HCT116 (cell line): Measurements from ENCODE around the gene PRXL2C. TPM values are rescaled to one million over a fixed set of nuclear protein-coding genes. Genes with fewer than 3 reads are reported as not detected.

Source experiments
- ATAC-seq: fragments of 200-7000 bp; cut with Tn5 transposase; 2 replicates; pipeline ENCODE4 v1.9.1; 2020; ENCODE audit warnings: mild to moderate bottlenecking, moderate library complexity
- BruUV-seq: library from RNA; stranded (reverse); fragments of 400-500 nt; replicated peaks from 2 replicates; lab custom pipeline; 2021; lab: Mats Ljungman, UMichigan
- CTCF ChIA-PET: fragments of 300-600 bp; sonication (Branson Sonifier 250); formaldehyde crosslinking; loops from one replicate; lab custom pipeline; 2021; ENCODE audit warnings: antibody characterized with exemption; lab: Charles Lee
- POLR2A ChIA-PET: fragments of 300-600, 350-600 bp; sonication (Branson Sonifier 250); formaldehyde crosslinking; loops from one replicate; lab custom pipeline; 2021; ENCODE audit warnings: antibody characterized with exemption; lab: Charles Lee
- RAD21 ChIA-PET, 2 experiments: fragments of 300-600 bp; sonication (Branson Sonifier 250); formaldehyde crosslinking; loops; one replicate each; lab custom pipeline; 2023; ENCODE audit warnings: low total read pairs in 2 of 2; ENCODE audit not compliant: uncharacterized antibody in 2 of 2, unreplicated experiment in 2 of 2, low non-redundant PET in 1 of 2; lab: Charles Lee
- DNase-seq: peaks from one replicate; pipeline ENCODE4 v3.0.0-alpha.2; 2010; ENCODE audit warnings: low read depth, low spot score
- H2AFZ ChIP-seq: fragments of 200-600 bp; shearing (Covaris generic), sonication (generic); 2 replicates; pipeline ENCODE4 v1.6.1; 2017; ENCODE audit warnings: low read depth, mixed run types, mixed read lengths, antibody characterized with exemption, low read length; ENCODE audit not compliant: poor library complexity, severe bottlenecking
- H3K27ac ChIP-seq: 2 replicates; pipeline ENCODE4 v1.5.1; 2012; ENCODE audit warnings: low read depth, low read length
- H3K27me3 ChIP-seq: fragments of 200-600 bp; sonication (generic); 2 replicates; pipeline ENCODE4 v1.6.1; 2016; ENCODE audit warnings: mixed run types, low read length, mixed read lengths; ENCODE audit not compliant: insufficient read depth
- H3K36me3 ChIP-seq, 2 experiments: fragments of 200-500 bp in 1 of 2; fragments of 200-600 bp in 1 of 2; sonication (Bioruptor generic) in 1 of 2; sonication (generic) in 1 of 2; 2 replicates each; pipeline versions ENCODE4 v1.5.1 to v1.6.1; 2014 to 2016; ENCODE audit warnings: low read length in 2 of 2, inconsistent platforms in 1 of 2, mixed read lengths in 1 of 2, mixed run types in 1 of 2; ENCODE audit not compliant: insufficient read depth in 2 of 2, control insufficient read depth in 1 of 2
- H3K4me1 ChIP-seq, 2 experiments: fragments of 200-600 bp in 1 of 2; sonication (generic) in 1 of 2; 2 replicates each; pipeline versions ENCODE4 v1.5.1 to v1.6.1; 2012 to 2017; ENCODE audit warnings: low read length in 2 of 2, inconsistent platforms in 1 of 2, mild to moderate bottlenecking in 1 of 2, mixed read lengths in 1 of 2, mixed run types in 1 of 2, moderate library complexity in 1 of 2; ENCODE audit not compliant: insufficient read depth in 2 of 2, control insufficient read depth in 1 of 2
- H3K4me2 ChIP-seq: fragments of 200-600 bp; sonication (generic); 2 replicates; pipeline ENCODE4 v1.6.1; 2017; ENCODE audit warnings: mixed run types, low read length, mixed read lengths
- H3K4me3 ChIP-seq, 2 experiments: fragments of 200-600 bp in 1 of 2; sonication (generic) in 1 of 2; replicated peaks in 1 of 2; 2 replicates each; pipeline ENCODE4 v1.5.1; 2011 to 2016; ENCODE audit warnings: low read length in 2 of 2, control low read depth in 1 of 2, low read depth in 1 of 2, mild to moderate bottlenecking in 1 of 2, mixed read lengths in 1 of 2, mixed run types in 1 of 2
- H3K79me2 ChIP-seq: fragments of 200-600 bp; sonication (generic); 2 replicates; pipeline ENCODE4 v1.6.1; 2017; ENCODE audit warnings: mild to moderate bottlenecking, mixed run types, low read length, moderate library complexity, mixed read lengths; ENCODE audit not compliant: insufficient read depth
- H3K9ac ChIP-seq: fragments of 200-600 bp; sonication (generic); 2 replicates; pipeline ENCODE4 v1.6.1; 2016; ENCODE audit warnings: low read length, mixed read lengths
- H3K9me2 ChIP-seq: fragments of 200-600 bp; sonication (generic), shearing (Covaris generic); 2 replicates; pipeline ENCODE4 v1.6.1; 2017; ENCODE audit warnings: mixed run types, mild to moderate bottlenecking, moderate library complexity; ENCODE audit not compliant: insufficient read depth
- H3K9me3 ChIP-seq, 2 experiments: fragments of 200-500 bp in 1 of 2; fragments of 200-600 bp in 1 of 2; sonication (Bioruptor generic) in 1 of 2; sonication (generic) in 1 of 2; 2 replicates each; pipeline ENCODE4 v1.6.1; 2014 to 2017; ENCODE audit warnings: low read length in 2 of 2, mixed read lengths in 2 of 2, inconsistent platforms in 1 of 2, low read depth in 1 of 2, mild to moderate bottlenecking in 1 of 2, mixed run types in 1 of 2, moderate library complexity in 1 of 2; ENCODE audit not compliant: control insufficient read depth in 1 of 2, insufficient read depth in 1 of 2
- H4K20me1 ChIP-seq: fragments of 200-600 bp; sonication (generic), shearing (Covaris generic); 2 replicates; pipeline ENCODE4 v1.6.1; 2017; ENCODE audit warnings: mixed run types, mild to moderate bottlenecking, moderate library complexity; ENCODE audit not compliant: insufficient read depth
- CBX3 ChIP-seq: IDR thresholded peaks from 2 replicates; pipeline ENCODE4 v1.6.1; 2012; ENCODE audit warnings: low read depth
- EGR1 ChIP-seq: IDR thresholded peaks from 2 replicates; pipeline ENCODE4 v1.6.1; 2012; ENCODE audit warnings: low read depth
- EZH2 ChIP-seq: fragments of 200-600 bp; sonication (generic); IDR thresholded peaks from 2 replicates; pipeline ENCODE4 v1.6.1; 2017; ENCODE audit warnings: antibody characterized with exemption, mixed run types
- FOSL1 ChIP-seq: IDR thresholded peaks from 2 replicates; pipeline ENCODE4 v1.6.1; 2012; ENCODE audit warnings: low read depth
- POLR2A ChIP-seq: IDR thresholded peaks from 2 replicates; pipeline ENCODE4 v1.7.0; 2011; ENCODE audit warnings: borderline replicate concordance; ENCODE audit not compliant: insufficient read depth, insufficient read length; ENCODE audit errors: extremely low read depth
- POLR2AphosphoS5 ChIP-seq: IDR thresholded peaks from 2 replicates; pipeline ENCODE4 v1.6.1; 2011; ENCODE audit warnings: mild to moderate bottlenecking, low read depth, low read length, moderate library complexity
- RAD21 ChIP-seq: IDR thresholded peaks from 2 replicates; pipeline ENCODE4 v1.6.1; 2012; ENCODE audit warnings: low read depth, mild to moderate bottlenecking
- SP1 ChIP-seq: IDR thresholded peaks from 2 replicates; pipeline ENCODE4 v1.6.1; 2012; ENCODE audit warnings: low read depth
- TCF7L2 ChIP-seq: IDR thresholded peaks from 2 replicates; pipeline ENCODE4 v1.7.0; 2011; ENCODE audit warnings: borderline replicate concordance, inconsistent platforms; ENCODE audit not compliant: insufficient read depth, insufficient read length; ENCODE audit errors: extremely low read depth
- YY1 ChIP-seq: IDR thresholded peaks from 2 replicates; pipeline ENCODE4 v1.6.1; 2011; ENCODE audit warnings: low read length, low read depth, moderate library complexity, mild to moderate bottlenecking; ENCODE audit not compliant: insufficient replicate concordance; ENCODE audit errors: extremely low read depth
- ZFX ChIP-seq: fragments of 450-650 bp; IDR thresholded peaks from 2 replicates; pipeline ENCODE4 v1.6.1; 2017
- ZNF274 ChIP-seq: fragments of 200-500 bp; sonication (Bioruptor generic); IDR thresholded peaks from 2 replicates; pipeline ENCODE4 v1.6.1; 2014; ENCODE audit warnings: mild to moderate bottlenecking, low read depth, low read length, inconsistent platforms
- intact Hi-C: fragments of 100-400 bp; cut with micrococcal nuclease; formaldehyde crosslinking; loops from 2 replicates; pipeline ENCODE4 v1.10.0; 2022
- total RNA-seq: library from RNA; stranded (reverse); gene quantifications from one replicate; pipeline ENCODE4 v1.2.1, GENCODE V29; 2021; ENCODE audit not compliant: unreplicated experiment
- TF ChIP-seq, protein P1 (sequence below), 3 experiments: fragments of 200-600 bp in 1 of 3; sonication (generic) in 1 of 3; IDR thresholded peaks in 2 of 3; conservative IDR thresholded peaks in 1 of 3; 2 replicates each; pipeline ENCODE4 v1.5.1; 2012 to 2017; ENCODE audit warnings: low read depth in 2 of 3, low read length in 2 of 3, antibody characterized with exemption in 1 of 3, borderline replicate concordance in 1 of 3, control low read depth in 1 of 3, mild to moderate bottlenecking in 1 of 3, mixed read lengths in 1 of 3, mixed run types in 1 of 3, moderate library complexity in 1 of 3; ENCODE audit not compliant: insufficient read depth in 1 of 3

The PRXL2C gene
- total RNA-seq, 1 experiment from 2014 or later, result 10.4 TPM

DNA sequence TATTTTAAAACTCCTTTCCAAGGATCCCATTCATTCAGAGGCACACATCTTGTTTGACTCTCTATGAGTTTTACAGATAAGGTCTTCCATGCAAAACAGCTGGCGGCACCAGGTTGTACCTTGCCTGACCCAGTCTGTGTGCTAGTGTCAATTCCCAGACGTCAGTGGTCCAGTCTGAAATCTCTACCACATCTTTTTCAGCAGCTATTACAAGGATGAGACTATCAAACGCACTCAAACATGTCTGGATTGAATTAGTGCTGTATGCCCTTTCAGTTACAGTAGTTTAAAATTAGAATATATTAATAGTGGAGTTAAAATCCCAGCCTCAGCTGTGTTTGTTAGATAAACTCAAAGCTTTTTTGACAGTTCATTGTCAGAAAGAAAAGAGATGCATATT, 47.1 kb downstream of the PRXL2C start:
- DNase-seq (no peak), ATAC-seq (no peak)
- RAD21 ChIA-PET, result no interaction called here
- POLR2A ChIA-PET, result no interaction called here
- no peak overlapping the region for H3K27ac ChIP-seq
- peaks cover 0 to 9% of the 10 kb centered on the region in 2 experiments; a peak in 1 of 4 replicates for H3K4me1 ChIP-seq
- intact Hi-C loops, result no loop called here
- H3K9me2 ChIP-seq, result no peaks in the 10 kb centered on the region
- no peak overlapping the region for H3K4me3 ChIP-seq
- H3K9me3 ChIP-seq, result no peaks in the 10 kb centered on the region
- BruUV-seq, result no TSS peak
- TF ChIP-seq POLR2AphosphoS5 (no peak), POLR2A (no peak), CBX3 (no peak), TCF7L2 (no peak)
- CTCF ChIA-PET, result no interaction called here
- no peak overlapping the region for H3K4me2 ChIP-seq
- no peaks in the 10 kb centered on the region for H4K20me1 ChIP-seq
- no peak overlapping the region for H3K9ac ChIP-seq
- peaks cover 49% of the 10 kb centered on the region for H3K79me2 ChIP-seq
- no peaks in the 10 kb centered on the region for H3K36me3 ChIP-seq
- H2AFZ ChIP-seq, result no peak overlapping the region
- no peaks in the 10 kb centered on the region for H3K27me3 ChIP-seq

DNA sequence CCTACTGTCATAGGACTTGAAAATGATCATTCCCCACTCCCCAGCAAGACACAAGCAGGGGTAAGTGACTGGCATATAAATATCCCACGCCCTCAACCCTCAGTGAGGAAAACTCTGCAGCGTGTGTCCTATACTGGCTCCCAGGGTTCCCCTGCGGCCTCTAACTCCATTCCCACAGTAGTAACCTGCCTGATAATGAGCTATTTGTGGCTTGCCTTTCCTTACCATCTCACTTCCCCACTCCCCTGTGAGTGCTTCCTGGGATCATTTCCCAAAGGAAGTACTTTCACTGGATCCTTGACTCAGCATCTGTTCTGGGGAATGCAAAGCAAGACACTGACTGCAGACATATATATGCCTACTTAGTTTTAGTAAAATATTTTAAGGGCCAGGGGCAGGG, 49.8 kb downstream of the PRXL2C start:
- Histone ChIP-seq H3K9me3 (no peaks in the 10 kb centered on the region), H2AFZ (no peak overlapping the region), H3K27me3 (no peaks in the 10 kb centered on the region), H3K36me3 (no peaks in the 10 kb centered on the region), H3K4me2 (no peak overlapping the region), H3K9ac (no peak overlapping the region), H3K4me1 (no peaks in the 10 kb centered on the region), H3K9me2 (no peaks in the 10 kb centered on the region), H3K27ac (no peak overlapping the region), H3K79me2 (peaks cover 23% of the 10 kb centered on the region; the same call in 1 of the 2 replicates), H4K20me1 (no peaks in the 10 kb centered on the region), H3K4me3 (no peak overlapping the region)
- no peak for TF ChIP-seq ZFX
- no peak for TF ChIP-seq POLR2A
- no peak for TF ChIP-seq RAD21
- TF ChIP-seq, protein P1, sequence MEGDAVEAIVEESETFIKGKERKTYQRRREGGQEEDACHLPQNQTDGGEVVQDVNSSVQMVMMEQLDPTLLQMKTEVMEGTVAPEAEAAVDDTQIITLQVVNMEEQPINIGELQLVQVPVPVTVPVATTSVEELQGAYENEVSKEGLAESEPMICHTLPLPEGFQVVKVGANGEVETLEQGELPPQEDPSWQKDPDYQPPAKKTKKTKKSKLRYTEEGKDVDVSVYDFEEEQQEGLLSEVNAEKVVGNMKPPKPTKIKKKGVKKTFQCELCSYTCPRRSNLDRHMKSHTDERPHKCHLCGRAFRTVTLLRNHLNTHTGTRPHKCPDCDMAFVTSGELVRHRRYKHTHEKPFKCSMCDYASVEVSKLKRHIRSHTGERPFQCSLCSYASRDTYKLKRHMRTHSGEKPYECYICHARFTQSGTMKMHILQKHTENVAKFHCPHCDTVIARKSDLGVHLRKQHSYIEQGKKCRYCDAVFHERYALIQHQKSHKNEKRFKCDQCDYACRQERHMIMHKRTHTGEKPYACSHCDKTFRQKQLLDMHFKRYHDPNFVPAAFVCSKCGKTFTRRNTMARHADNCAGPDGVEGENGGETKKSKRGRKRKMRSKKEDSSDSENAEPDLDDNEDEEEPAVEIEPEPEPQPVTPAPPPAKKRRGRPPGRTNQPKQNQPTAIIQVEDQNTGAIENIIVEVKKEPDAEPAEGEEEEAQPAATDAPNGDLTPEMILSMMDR (IDR thresholded peaks at IDR 0.05 in 2 of 3, conservative IDR thresholded peaks at IDR 0.05 in 1 of 3; ENCODE audit: borderline replicate concordance in 1 of 3, insufficient read depth in 1 of 3, low read depth in 2 of 3, low read length in 2 of 3), result no peak
- no peak for TF ChIP-seq SP1
- TF ChIP-seq ZNF274, result no peak
- TF ChIP-seq FOSL1, result no peak
- TF ChIP-seq YY1, result no peak
- no peak for TF ChIP-seq EZH2
- TF ChIP-seq EGR1, result no peak
- no peak for TF ChIP-seq TCF7L2
- ChIA-PET POLR2A (no interaction called here), RAD21 (no interaction called here), CTCF (no interaction called here)
- no peak for ATAC-seq
- BruUV-seq, result no TSS peak
- intact Hi-C loops, result no loop called here
- no peak for DNase-seq
